HEK293 (cell line): ENCODE measurements around the gene FOXC2.

Experiments used
- CTCF ChIA-PET: fragments of 350-600 bp; formaldehyde crosslinking; extraction: SDS; loops from one replicate; lab custom pipeline; 2021; ENCODE audit warnings: antibody characterized with exemption; lab: Yijun Ruan, JAX
- POLR2A ChIA-PET: fragments of 300-600 bp; formaldehyde crosslinking; extraction: SDS; loops from one replicate; lab custom pipeline; 2020; ENCODE audit warnings: antibody characterized with exemption, inconsistent platforms; lab: Yijun Ruan, JAX
- H3K27ac ChIP-seq: fragments of 200-500 bp; sonication (Bioruptor generic); 2 replicates; pipeline ENCODE4 v1.5.1; 2014; ENCODE audit warnings: low read depth, low read length, control low read depth, inconsistent platforms; ENCODE audit errors: extremely low read depth
- H3K36me3 ChIP-seq, 2 experiments: fragments of 200-500 bp in 1 of 2; sonication (Bioruptor generic) in 1 of 2; 1 replicate in 1 of 2; 2 replicates in 1 of 2; pipeline ENCODE4 v1.5.1; 2014 to 2017; ENCODE audit warnings: inconsistent platforms in 2 of 2, low read length in 2 of 2; ENCODE audit not compliant: control insufficient read depth in 2 of 2, insufficient read depth in 1 of 2
- H3K4me1 ChIP-seq: fragments of 200-500 bp; sonication (Bioruptor generic); 2 replicates; pipeline ENCODE4 v1.5.1; 2014; ENCODE audit warnings: mild to moderate bottlenecking, low read length, inconsistent platforms; ENCODE audit not compliant: control insufficient read depth, insufficient read depth
- H3K4me3 ChIP-seq: 2 replicates; pipeline ENCODE4 v1.5.1; 2011; ENCODE audit warnings: low read depth, mild to moderate bottlenecking, control low read depth, low read length, moderate library complexity
- H3K9me3 ChIP-seq: fragments of 200-500 bp; sonication (Bioruptor generic); 2 replicates; pipeline ENCODE4 v1.5.1; 2014; ENCODE audit warnings: low read depth, low read length, inconsistent platforms; ENCODE audit not compliant: control insufficient read depth, insufficient read depth
- GLIS1 ChIP-seq: fragments of 450-650 bp; formaldehyde crosslinking; IDR thresholded peaks from 2 replicates; pipeline ENCODE4 v1.5.1; 2016; ENCODE audit warnings: missing biosample characterization, missing genetic modification characterization
- PRDM4 ChIP-seq: fragments of 450-650 bp; formaldehyde crosslinking; IDR thresholded peaks from 2 replicates; pipeline ENCODE4 v1.5.1; 2017; ENCODE audit warnings: missing biosample characterization, missing genetic modification characterization
- SALL2 ChIP-seq: fragments of 450-650 bp; formaldehyde crosslinking; IDR thresholded peaks from 2 replicates; pipeline ENCODE4 v1.5.0; 2017; ENCODE audit warnings: missing biosample characterization, mild to moderate bottlenecking, missing genetic modification characterization, borderline replicate concordance
- ZBTB20 ChIP-seq: fragments of 450-650 bp; formaldehyde crosslinking; IDR thresholded peaks from 2 replicates; pipeline ENCODE4 v1.5.1; 2016; ENCODE audit warnings: missing biosample characterization, missing genetic modification characterization
- ZBTB6 ChIP-seq: fragments of 450-650 bp; formaldehyde crosslinking; IDR thresholded peaks from 2 replicates; pipeline ENCODE4 v1.5.1; 2017; ENCODE audit warnings: missing biosample characterization, missing genetic modification characterization
- ZFHX2 ChIP-seq: fragments of 450-650 bp; formaldehyde crosslinking; conservative IDR thresholded peaks from 2 replicates; pipeline ENCODE4 v1.5.1; 2016; ENCODE audit warnings: missing biosample characterization, missing genetic modification characterization
- ZFP3 ChIP-seq: fragments of 450-650 bp; formaldehyde crosslinking; IDR thresholded peaks from 2 replicates; pipeline ENCODE4 v1.5.1; 2016; ENCODE audit warnings: low read depth, missing biosample characterization, missing genetic modification characterization
- ZNF10 ChIP-seq: fragments of 450-650 bp; formaldehyde crosslinking; IDR thresholded peaks from 2 replicates; pipeline ENCODE4 v1.5.1; 2017; ENCODE audit warnings: missing biosample characterization, missing genetic modification characterization
- ZNF133 ChIP-seq: fragments of 450-650 bp; formaldehyde crosslinking; IDR thresholded peaks from 2 replicates; pipeline ENCODE4 v1.5.1; 2016; ENCODE audit warnings: missing biosample characterization, missing genetic modification characterization
- ZNF155 ChIP-seq: fragments of 450-650 bp; formaldehyde crosslinking; IDR thresholded peaks from 2 replicates; pipeline ENCODE4 v1.5.1; 2016; ENCODE audit warnings: missing biosample characterization, missing genetic modification characterization
- ZNF24 ChIP-seq: fragments of 450-650 bp; formaldehyde crosslinking; IDR thresholded peaks from 2 replicates; pipeline ENCODE4 v1.5.1; 2016; ENCODE audit warnings: missing biosample characterization, missing genetic modification characterization
- ZNF311 ChIP-seq: fragments of 450-650 bp; formaldehyde crosslinking; IDR thresholded peaks from 2 replicates; pipeline ENCODE4 v1.5.1; 2017; ENCODE audit warnings: missing biosample characterization, missing genetic modification characterization, borderline replicate concordance
- ZNF394 ChIP-seq: fragments of 450-650 bp; formaldehyde crosslinking; IDR thresholded peaks from 2 replicates; pipeline ENCODE4 v1.5.1; 2016; ENCODE audit warnings: missing biosample characterization, missing genetic modification characterization, mild to moderate bottlenecking, moderate library complexity, borderline replicate concordance
- ZNF514 ChIP-seq: fragments of 450-650 bp; formaldehyde crosslinking; IDR thresholded peaks from 2 replicates; pipeline ENCODE4 v1.5.1; 2016; ENCODE audit warnings: missing biosample characterization, missing genetic modification characterization
- ZNF530 ChIP-seq: fragments of 450-650 bp; formaldehyde crosslinking; IDR thresholded peaks from 2 replicates; pipeline ENCODE4 v1.5.1; 2016; ENCODE audit warnings: low read depth, missing biosample characterization, missing genetic modification characterization
- ZNF549 ChIP-seq: fragments of 450-650 bp; IDR thresholded peaks from 2 replicates; pipeline ENCODE4 v1.5.1; 2018; ENCODE audit warnings: missing biosample characterization, missing genetic modification characterization, mild to moderate bottlenecking, inconsistent platforms, moderate library complexity
- ZNF585B ChIP-seq: fragments of 450-650 bp; formaldehyde crosslinking; IDR thresholded peaks from 2 replicates; pipeline ENCODE4 v1.5.1; 2016; ENCODE audit warnings: missing biosample characterization, missing genetic modification characterization
- ZNF639 ChIP-seq: fragments of 450-650 bp; formaldehyde crosslinking; IDR thresholded peaks from 2 replicates; pipeline ENCODE4 v1.5.1; 2016; ENCODE audit warnings: missing biosample characterization, missing genetic modification characterization
- ZNF654 ChIP-seq: fragments of 450-650 bp; formaldehyde crosslinking; IDR thresholded peaks from 2 replicates; pipeline ENCODE4 v1.5.1; 2016; ENCODE audit warnings: low read depth, missing biosample characterization, missing genetic modification characterization
- ZNF664 ChIP-seq: fragments of 450-650 bp; formaldehyde crosslinking; IDR thresholded peaks from 2 replicates; pipeline ENCODE4 v1.5.1; 2016; ENCODE audit warnings: missing biosample characterization, missing genetic modification characterization
- ZNF692 ChIP-seq: fragments of 450-650 bp; formaldehyde crosslinking; IDR thresholded peaks from 2 replicates; pipeline ENCODE4 v1.5.1; 2016; ENCODE audit warnings: missing biosample characterization, missing genetic modification characterization
- TF ChIP-seq, protein P1 (sequence below): fragments of 450-650 bp; formaldehyde crosslinking; IDR thresholded peaks from 2 replicates; pipeline ENCODE4 v1.5.1; 2016; ENCODE audit warnings: missing biosample characterization, missing genetic modification characterization
- TF ChIP-seq, protein P2 (sequence below): fragments of 450-650 bp; formaldehyde crosslinking; IDR thresholded peaks from 2 replicates; pipeline ENCODE4 v1.5.1; 2016; ENCODE audit warnings: missing biosample characterization, missing genetic modification characterization

The FOXC2 gene

GRCh38 chr16:86542756-86543750 lies 23.6 kb upstream of the FOXC2 start (continued):
- TF ChIP-seq ZNF155 (tag by site-specific recombination) = no peak
- TF ChIP-seq, protein P1, sequence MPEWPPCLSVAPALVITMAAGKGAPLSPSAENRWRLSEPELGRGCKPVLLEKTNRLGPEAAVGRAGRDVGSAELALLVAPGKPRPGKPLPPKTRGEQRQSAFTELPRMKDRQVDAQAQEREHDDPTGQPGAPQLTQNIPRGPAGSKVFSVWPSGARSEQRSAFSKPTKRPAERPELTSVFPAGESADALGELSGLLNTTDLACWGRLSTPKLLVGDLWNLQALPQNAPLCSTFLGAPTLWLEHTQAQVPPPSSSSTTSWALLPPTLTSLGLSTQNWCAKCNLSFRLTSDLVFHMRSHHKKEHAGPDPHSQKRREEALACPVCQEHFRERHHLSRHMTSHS = no peak
- TF ChIP-seq ZNF10 (tag by site-specific recombination) = no peak
- no peak for TF ChIP-seq ZNF664 (tag by site-specific recombination)
- TF ChIP-seq ZNF549 (tag by site-specific recombination) = no peak
- TF ChIP-seq ZNF692 (tag by site-specific recombination) = no peak

- H3K4me1 ChIP-seq = no peaks in the 10 kb centered on the region
- POLR2A ChIA-PET = no interaction called here
- CTCF ChIA-PET = no interaction called here
- H3K27ac ChIP-seq = no peak overlapping the region
- TF ChIP-seq ZNF133 (tag by site-specific recombination) = no peak
- no peak for TF ChIP-seq ZFHX2 (tag by site-specific recombination)
- no peak for TF ChIP-seq SALL2
- TF ChIP-seq ZNF514 (tag by site-specific recombination) = no peak
- TF ChIP-seq ZFP3 = no peak
- TF ChIP-seq ZNF24 = no peak
- TF ChIP-seq ZBTB6 = no peak
- no peak for TF ChIP-seq ZNF585B
- no peak for TF ChIP-seq GLIS1
- TF ChIP-seq PRDM4 (tag by site-specific recombination) = no peak
- no peak for TF ChIP-seq ZNF311 (tag by site-specific recombination)
- no peak for TF ChIP-seq ZBTB20
- TF ChIP-seq ZNF530 (tag by site-specific recombination) = no peak
- TF ChIP-seq ZNF654 (tag by site-specific recombination) = no peak
- no peak for TF ChIP-seq ZNF394 (tag by site-specific recombination)
- TF ChIP-seq, protein P2, sequence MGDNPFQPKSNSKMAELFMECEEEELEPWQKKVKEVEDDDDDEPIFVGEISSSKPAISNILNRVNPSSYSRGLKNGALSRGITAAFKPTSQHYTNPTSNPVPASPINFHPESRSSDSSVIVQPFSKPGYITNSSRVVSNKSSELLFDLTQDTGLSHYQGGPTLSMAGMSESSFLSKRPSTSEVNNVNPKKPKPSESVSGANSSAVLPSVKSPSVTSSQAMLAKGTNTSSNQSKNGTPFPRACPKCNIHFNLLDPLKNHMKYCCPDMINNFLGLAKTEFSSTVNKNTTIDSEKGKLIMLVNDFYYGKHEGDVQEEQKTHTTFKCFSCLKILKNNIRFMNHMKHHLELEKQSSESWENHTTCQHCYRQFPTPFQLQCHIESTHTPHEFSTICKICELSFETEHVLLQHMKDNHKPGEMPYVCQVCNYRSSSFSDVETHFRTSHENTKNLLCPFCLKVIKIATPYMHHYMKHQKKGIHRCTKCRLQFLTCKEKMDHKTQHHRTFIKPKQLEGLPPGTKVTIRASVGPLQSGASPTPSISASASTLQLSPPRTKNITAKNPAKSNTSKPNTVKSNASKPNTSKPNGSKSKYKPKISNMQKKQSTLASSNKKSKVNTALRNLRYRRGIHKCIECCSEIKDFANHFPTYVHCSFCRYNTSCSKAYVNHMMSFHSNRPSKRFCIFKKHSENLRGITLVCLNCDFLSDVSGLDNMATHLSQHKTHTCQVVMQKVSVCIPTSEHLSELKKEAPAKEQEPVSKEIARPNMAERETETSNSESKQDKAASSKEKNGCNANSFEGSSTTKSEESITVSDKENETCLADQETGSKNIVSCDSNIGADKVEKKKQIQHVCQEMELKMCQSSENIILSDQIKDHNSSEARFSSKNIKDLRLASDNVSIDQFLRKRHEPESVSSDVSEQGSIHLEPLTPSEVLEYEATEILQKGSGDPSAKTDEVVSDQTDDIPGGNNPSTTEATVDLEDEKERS (tag by site-specific recombination) = no peak
- no peak for TF ChIP-seq ZNF639 (tag by site-specific recombination)
- no peaks in the 10 kb centered on the region for H3K9me3 ChIP-seq
- H3K4me3 ChIP-seq = no peak overlapping the region
- H3K36me3 ChIP-seq = peaks cover 14 to 94% of the 10 kb centered on the region in 2 experiments
These were observed 21.1 kb upstream of the FOXC2 start for GRCh38 chr16:86545481-86545880.
